Keratinocyte (primary cell): ENCODE measurements around the gene CPNE4. TPM values are rescaled to one million over a fixed set of nuclear protein-coding genes. Genes with fewer than 3 reads are reported as not detected.

Experiments used
- DNase-seq: peaks from one replicate; pipeline ENCODE4 v3.0.0-alpha.2; 2011; ENCODE audit warnings: low read depth, missing footprints, low spot score
- FAIRE-seq: peaks from 2 replicates; lab custom pipeline; 2011; peaks lifted over from hg19 to GRCh38; lab: Jason Lieb, UNC
- H2AFZ ChIP-seq: 2 replicates; pipeline ENCODE4 v1.6.0; 2012; ENCODE audit warnings: low read length, control low read depth, inconsistent platforms; ENCODE audit not compliant: control insufficient read depth
- H3K27ac ChIP-seq: 2 replicates; pipeline ENCODE4 v1.5.1; 2011; ENCODE audit warnings: low read length; ENCODE audit not compliant: control insufficient read depth, insufficient read depth
- H3K27me3 ChIP-seq: 3 replicates; pipeline ENCODE4 v1.6.0; 2011; ENCODE audit warnings: low read length; ENCODE audit not compliant: control insufficient read depth, insufficient read depth; ENCODE audit errors: extremely low read depth
- H3K36me3 ChIP-seq, 2 experiments: 2 replicates in 1 of 2; 3 replicates in 1 of 2; pipeline ENCODE4 v1.5.1; 2011; ENCODE audit warnings: low read length in 2 of 2, mild to moderate bottlenecking in 1 of 2; ENCODE audit not compliant: control insufficient read depth in 2 of 2, insufficient read depth in 2 of 2; ENCODE audit errors: extremely low read depth in 1 of 2
- H3K4me1 ChIP-seq: 3 replicates; pipeline ENCODE4 v1.5.1; 2011; ENCODE audit warnings: low read length; ENCODE audit not compliant: control insufficient read depth, insufficient read depth; ENCODE audit errors: extremely low read depth
- H3K4me2 ChIP-seq: 3 replicates; pipeline ENCODE4 v1.6.0; 2011; ENCODE audit warnings: low read depth, low read length; ENCODE audit not compliant: control insufficient read depth, insufficient read depth; ENCODE audit errors: extremely low read depth
- H3K4me3 ChIP-seq, 3 experiments: fragments of 200-600 bp in 1 of 3; sonication (generic) in 1 of 3; 2 replicates in 2 of 3; 3 replicates in 1 of 3; pipeline ENCODE4 v1.5.1; 2011 to 2016; ENCODE audit warnings: low read length in 3 of 3, mild to moderate bottlenecking in 3 of 3, control low read depth in 2 of 3, inconsistent platforms in 1 of 3, low read depth in 1 of 3, mixed read lengths in 1 of 3, mixed run types in 1 of 3, moderate library complexity in 1 of 3; ENCODE audit not compliant: control insufficient read depth in 2 of 3, insufficient read depth in 2 of 3; ENCODE audit errors: extremely low read depth in 1 of 3
- H3K79me2 ChIP-seq: 2 replicates; pipeline ENCODE4 v1.6.0; 2012; ENCODE audit warnings: low read length; ENCODE audit not compliant: control insufficient read depth, insufficient read depth
- H3K9ac ChIP-seq: 3 replicates; pipeline ENCODE4 v1.6.0; 2011; ENCODE audit warnings: low read length; ENCODE audit not compliant: control insufficient read depth, insufficient read depth; ENCODE audit errors: extremely low read depth
- H3K9me1 ChIP-seq: 3 replicates; pipeline ENCODE4 v1.6.0; 2011; ENCODE audit warnings: low read length; ENCODE audit not compliant: control insufficient read depth, insufficient read depth; ENCODE audit errors: extremely low read depth
- H3K9me3 ChIP-seq: 2 replicates; pipeline ENCODE4 v1.5.1; 2012; ENCODE audit warnings: low read depth, low read length; ENCODE audit not compliant: control insufficient read depth
- H4K20me1 ChIP-seq: 3 replicates; pipeline ENCODE4 v1.6.0; 2011; ENCODE audit warnings: low read length; ENCODE audit not compliant: control insufficient read depth, insufficient read depth; ENCODE audit errors: extremely low read depth
- CTCF ChIP-seq, 3 experiments: IDR thresholded peaks in 1 of 3; conservative IDR thresholded peaks in 1 of 3; optimal IDR thresholded peaks in 1 of 3; 2 replicates in 2 of 3; 3 replicates in 1 of 3; pipeline versions ENCODE3 to v1.5.1; 2011; ENCODE audit warnings: low read length in 3 of 3, mild to moderate bottlenecking in 3 of 3, moderate library complexity in 2 of 3, control low read depth in 1 of 3, inconsistent platforms in 1 of 3; ENCODE audit not compliant: insufficient read depth in 2 of 3; ENCODE audit errors: extremely low read depth in 1 of 3
- EZH2 ChIP-seq: IDR thresholded peaks from one replicate; pipeline ENCODE4 v1.6.1; 2012; ENCODE audit warnings: inconsistent platforms, mild to moderate bottlenecking, low read length, moderate library complexity
- dilution Hi-C: fragments of 300-500 bp; cut with MboI; formaldehyde crosslinking; loops from one replicate; pipeline ENCODE4 v1.7.0; 2020; ENCODE audit warnings: low sequenced_read_pairs; ENCODE audit not compliant: extremely low pct_ligation_motif_present
- polyA plus RNA-seq, 5 experiments: library from polyadenylated mRNA; depleted of rRNA in 3 of 5; stranded (reverse) in 3 of 5; stranded (forward) in 1 of 5; unstranded in 1 of 5; fragments of >200 nt; gene quantifications; 1 replicate in 1 of 5; 2 replicates in 3 of 5; 3 replicates in 1 of 5; pipeline versions ENCODE4 v1.2.1 to v1.2.3, GENCODE V29; 2011 to 2012; ENCODE audit warnings: missing spikeins in 2 of 5, low read depth in 1 of 5, low replicate concordance in 1 of 5

The CPNE4 gene
- polyA plus RNA-seq, 1 donor (not counting 4 experiments of a cell fraction or from before 2014, with no cell fraction given), result 0.08 TPM

GRCh38 chr3:131812433-131812832 is 222.4 kb downstream of the CPNE4 start:
- no peaks in the 10 kb centered on the region for H3K9me3 ChIP-seq
- no peak overlapping the region for H3K4me3 ChIP-seq
- H3K4me2 ChIP-seq, result no peak overlapping the region
- no peak overlapping the region for H3K27ac ChIP-seq
- FAIRE-seq, result no peak
- no peak for DNase-seq
- TF ChIP-seq CTCF (optimal IDR thresholded peaks at IDR 0.05 in 1 of 3, IDR thresholded peaks at IDR 0.05 in 1 of 3, conservative IDR thresholded peaks at IDR 0.05 in 1 of 3; ENCODE audit: extremely low read depth in 1 of 3, insufficient read depth in 2 of 3, low read length in 3 of 3) (no peak), EZH2 (no peak)
- dilution Hi-C loops, result no loop called here
- no peak overlapping the region for H2AFZ ChIP-seq
- H4K20me1 ChIP-seq, result no peaks in the 10 kb centered on the region
- no peak overlapping the region for H3K9ac ChIP-seq
- H3K9me1 ChIP-seq, result no peaks in the 10 kb centered on the region
- no peaks in the 10 kb centered on the region for H3K27me3 ChIP-seq
- H3K79me2 ChIP-seq, result no peaks in the 10 kb centered on the region
- H3K36me3 ChIP-seq, result no peaks in the 10 kb centered on the region
- H3K4me1 ChIP-seq, result no peaks in the 10 kb centered on the region

- dilution Hi-C loops, result no loop called here
- no peaks in the 10 kb centered on the region for H3K4me1 ChIP-seq
- DNase-seq (no peak), FAIRE-seq (no peak)
- no peak overlapping the region for H3K4me2 ChIP-seq
- H4K20me1 ChIP-seq, result no peaks in the 10 kb centered on the region
- H3K9me1 ChIP-seq, result no peaks in the 10 kb centered on the region
- H2AFZ ChIP-seq, result no peak overlapping the region
- H3K36me3 ChIP-seq, result no peaks in the 10 kb centered on the region
- H3K9me3 ChIP-seq, result no peaks in the 10 kb centered on the region
- TF ChIP-seq CTCF (optimal IDR thresholded peaks at IDR 0.05 in 1 of 3, IDR thresholded peaks at IDR 0.05 in 1 of 3, conservative IDR thresholded peaks at IDR 0.05 in 1 of 3; ENCODE audit: extremely low read depth in 1 of 3, insufficient read depth in 2 of 3, low read length in 3 of 3) (no peak), EZH2 (no peak)
- H3K4me3 ChIP-seq, result no peak overlapping the region
- H3K27ac ChIP-seq, result no peak overlapping the region
- no peaks in the 10 kb centered on the region for H3K79me2 ChIP-seq
- no peaks in the 10 kb centered on the region for H3K27me3 ChIP-seq
- H3K9ac ChIP-seq, result no peak overlapping the region
Observed at GRCh38 chr3:131811481-131811880, 223.3 kb downstream of the CPNE4 start.
